UCSD-AML1 (cell line): ENCODE results near the gene ZSWIM6.

Experiments used
- DNase-seq: peaks from one replicate; lab custom pipeline; 2025; ENCODE audit not compliant: unreplicated experiment; lab: John Stamatoyannopoulos, UW

ZSWIM6 gene

GRCh38 chr5:61586096-61587084, 254.3 kb downstream of the ZSWIM6 start:
- DNase-seq, result no peak

GRCh38 chr5:61587125-61587524, 255.1 kb downstream of the ZSWIM6 start:
- DNase-seq, result no peak

DNA sequence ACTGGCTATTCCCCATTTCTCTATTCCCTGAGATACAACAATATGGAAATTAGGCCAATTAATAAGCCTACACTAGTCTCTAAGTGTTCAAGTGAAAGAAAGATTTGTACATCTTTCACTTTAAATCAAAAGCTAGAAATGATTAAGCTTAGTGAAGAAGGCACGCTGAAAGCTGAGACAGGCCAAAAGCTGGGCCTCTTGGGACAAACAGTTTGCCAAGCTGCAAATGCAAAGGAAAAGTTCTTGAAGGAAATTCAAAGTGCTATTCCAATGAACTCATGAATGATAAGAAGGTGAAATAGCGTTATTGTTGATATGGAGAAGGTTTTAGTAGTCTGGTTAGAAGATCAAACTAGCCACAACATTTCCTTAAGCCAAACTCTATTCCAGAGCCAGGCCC, 256.2 kb downstream of the ZSWIM6 start:
- no peak for DNase-seq

- DNase-seq, result no peak
These were observed 257.9 kb downstream of the ZSWIM6 start for GRCh38 chr5:61589946-61590345.

- DNase-seq, result no peak
These were observed 258.4 kb downstream of the ZSWIM6 start for GRCh38 chr5:61590473-61590872.

GRCh38 chr5:61591859-61592258, 259.8 kb downstream of the ZSWIM6 start:
- no peak for DNase-seq

DNA sequence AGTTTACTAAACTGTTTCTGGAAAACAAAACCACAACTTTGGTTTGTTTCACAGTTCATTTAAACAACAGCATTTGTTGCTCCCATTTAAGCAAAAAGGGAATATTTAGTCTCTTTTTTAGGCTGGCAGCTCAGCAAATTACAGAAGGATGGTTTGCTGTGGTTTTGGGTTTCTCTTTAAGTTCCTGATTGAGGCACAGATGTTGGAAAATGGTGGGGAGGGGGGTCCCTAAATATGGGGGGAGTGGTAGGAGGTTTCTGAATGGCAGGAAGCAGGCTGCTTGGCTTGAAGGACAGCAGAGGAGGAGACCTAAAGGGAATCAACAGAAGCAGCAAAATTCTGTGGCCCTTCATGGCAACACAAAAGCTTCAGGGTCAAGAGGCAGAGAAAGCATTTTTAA, 263.4 kb downstream of the ZSWIM6 start:
- DNase-seq, result peak; percentile 26
